Astrocyte of the spinal cord (primary cell): ENCODE data around the gene ATP2A1.

ENCODE experiments used
- DNase-seq: peaks from one replicate; pipeline ENCODE4 v3.0.0; 2011; ENCODE audit warnings: low read depth, low spot score
- H3K4me3 ChIP-seq: 2 replicates; pipeline ENCODE4 v1.5.1; 2011; ENCODE audit warnings: low read depth, mild to moderate bottlenecking, low read length, moderate library complexity
- CTCF ChIP-seq: IDR thresholded peaks from 2 replicates; pipeline ENCODE4 v1.5.1; 2012; ENCODE audit warnings: low read depth, mild to moderate bottlenecking, low read length, inconsistent platforms
- in situ Hi-C: cut with HindIII; loops from 2 replicates; pipeline ENCODE4 v1.10.0; 2017; ENCODE audit warnings: low sequenced_read_pairs

Gene ATP2A1

GRCh38 chr16:28932339-28933141, 54.3 kb downstream of the ATP2A1 start:
- no peak overlapping the region for H3K4me3 ChIP-seq
- in situ Hi-C loops: no loop called here
- no peak for DNase-seq
- no peak for TF ChIP-seq CTCF

- in situ Hi-C loops: no loop called here
- DNase-seq: no peak
- TF ChIP-seq CTCF: no peak
- no peak overlapping the region for H3K4me3 ChIP-seq
Measured at GRCh38 chr16:28933171-28933570, 54.9 kb downstream of the ATP2A1 start.

GRCh38 chr16:28935346-28935745, 57.1 kb downstream of the ATP2A1 start:
- no peak for TF ChIP-seq CTCF
- no peak overlapping the region for H3K4me3 ChIP-seq
- no peak for DNase-seq
- in situ Hi-C loops: no loop called here

- DNase-seq: peak; percentile 74
- in situ Hi-C loops: no loop called here
- TF ChIP-seq CTCF: no peak
- peak overlapping the region; percentile 20 for H3K4me3 ChIP-seq
Measured at GRCh38 chr16:28935924-28936783, 57.9 kb downstream of the ATP2A1 start.

GRCh38 chr16:28936784-28937155, 58.5 kb downstream of the ATP2A1 start:
- H3K4me3 ChIP-seq: no peak overlapping the region
- in situ Hi-C loops: no loop called here

More at GRCh38 chr16:28936784-28937155, 58.5 kb downstream of the ATP2A1 start:
- no peak for DNase-seq
- TF ChIP-seq CTCF: no peak
